CD4-positive, alpha-beta T cell treated with Interleukin-1 beta for 1 hour (primary cell): Measurements from ENCODE around the gene ATG7.
A peak's percentile ranks its signal among the peaks of the same experiment; 100 is the strongest.

Experiments used
- DNase-seq, 2 donors: peaks; one replicate each; pipeline ENCODE4 v3.0.0-alpha.2; 2020 to 2022

The ATG7 gene

GRCh38 chr3:11271986-11272904, at the start of gene ATG7:
Gene ATG7, plus strand, starts transcription at chr3:11272397. Its CDS starts 26,299 bp downstream, at chr3:11298696.
- DNase-seq: peak; percentile 97 to 98

- no peak for DNase-seq
Measured at GRCh38 chr3:11224010-11224409, 48.2 kb upstream of the ATG7 start.

GRCh38 chr3:11224870-11225229, 47.3 kb upstream of the ATG7 start:
- DNase-seq: no peak

- DNase-seq: no peak
Measured at GRCh38 chr3:11226042-11226370, 46.2 kb upstream of the ATG7 start.

GRCh38 chr3:11228041-11228440, 44.2 kb upstream of the ATG7 start:
- DNase-seq: no peak

GRCh38 chr3:11230125-11230524, 42.1 kb upstream of the ATG7 start:
- no peak for DNase-seq

- no peak for DNase-seq
Measured at GRCh38 chr3:11230832-11231231, 41.4 kb upstream of the ATG7 start.

- no peak for DNase-seq
Measured at GRCh38 chr3:11235385-11235784, 36.8 kb upstream of the ATG7 start.

- DNase-seq: peak; percentile 71 to 78
Measured at GRCh38 chr3:11236588-11237461, 35.4 kb upstream of the ATG7 start.

- DNase-seq: no peak
Measured at GRCh38 chr3:11238060-11238459, 34.1 kb upstream of the ATG7 start.

GRCh38 chr3:11238880-11239279, 33.3 kb upstream of the ATG7 start:
- DNase-seq: no peak

- no peak for DNase-seq
Measured at GRCh38 chr3:11239796-11240195, 32.4 kb upstream of the ATG7 start.

- DNase-seq: no peak
Measured at GRCh38 chr3:11240496-11240895, 31.7 kb upstream of the ATG7 start.

GRCh38 chr3:11244121-11244677, 28.0 kb upstream of the ATG7 start:
- DNase-seq: no peak

- no peak for DNase-seq
Measured at GRCh38 chr3:11245276-11245675, 26.9 kb upstream of the ATG7 start.

GRCh38 chr3:11245827-11246662, 26.2 kb upstream of the ATG7 start:
- DNase-seq: no peak

- DNase-seq: no peak
Measured at GRCh38 chr3:11246663-11246970, 25.6 kb upstream of the ATG7 start.

GRCh38 chr3:11247362-11247761, 24.8 kb upstream of the ATG7 start:
- DNase-seq: no peak

- no peak for DNase-seq
Measured at GRCh38 chr3:11248596-11248995, 23.6 kb upstream of the ATG7 start.

GRCh38 chr3:11250902-11251806, 21.0 kb upstream of the ATG7 start:
- peak in 1 of 2 donors; percentile 25 for DNase-seq

GRCh38 chr3:11251807-11252176, 20.4 kb upstream of the ATG7 start:
- no peak for DNase-seq

GRCh38 chr3:11254876-11255275, 17.3 kb upstream of the ATG7 start:
- no peak for DNase-seq
